Activated effector memory CD4-positive, alpha-beta T cell treated with Interleukin-2 at 50 U/mL for 16 hours (primary cell): ENCODE results near the gene GLRX3.

Experiments
- DNase-seq: peaks from one replicate; pipeline ENCODE4 v3.0.0-alpha.2; 2020

Gene GLRX3

GRCh38 chr10:130213286-130214080, 77.3 kb downstream of the GLRX3 start:
- DNase-seq: no peak

- no peak for DNase-seq
Observed at GRCh38 chr10:130214431-130214830, 78.2 kb downstream of the GLRX3 start.

- DNase-seq: no peak
Observed at GRCh38 chr10:130215151-130215930, 79.2 kb downstream of the GLRX3 start.

- no peak for DNase-seq
Observed at GRCh38 chr10:130215931-130216231, 79.7 kb downstream of the GLRX3 start.

GRCh38 chr10:130218181-130218641, 82.0 kb downstream of the GLRX3 start:
- no peak for DNase-seq

- DNase-seq: no peak
Observed at GRCh38 chr10:130218936-130219335, 82.7 kb downstream of the GLRX3 start.

- no peak for DNase-seq
Observed at GRCh38 chr10:130220251-130221185, 84.3 kb downstream of the GLRX3 start.

- DNase-seq: no peak
Observed at GRCh38 chr10:130221456-130222375, 85.5 kb downstream of the GLRX3 start.

GRCh38 chr10:130222381-130222780, 86.2 kb downstream of the GLRX3 start:
- no peak for DNase-seq

- DNase-seq: no peak
Observed at GRCh38 chr10:130224228-130224627, 88.0 kb downstream of the GLRX3 start.

GRCh38 chr10:130226012-130226411, 89.8 kb downstream of the GLRX3 start:
- no peak for DNase-seq

- no peak for DNase-seq
Observed at GRCh38 chr10:130227883-130228282, 91.7 kb downstream of the GLRX3 start.
